GM19455 (cell line): ENCODE results near the gene APOL2.
"Not testable (repeated sequence)": the region's sequence is repeated elsewhere in the genome, so short reads cannot be mapped to it uniquely, and the experiment has no call there.

Source experiments
- ATAC-seq: cut with Tn5 transposase; IDR thresholded peaks from one replicate; pipeline ENCODE4 v1.9.1; 2021; ENCODE audit not compliant: unreplicated experiment

Gene APOL2

DNA sequence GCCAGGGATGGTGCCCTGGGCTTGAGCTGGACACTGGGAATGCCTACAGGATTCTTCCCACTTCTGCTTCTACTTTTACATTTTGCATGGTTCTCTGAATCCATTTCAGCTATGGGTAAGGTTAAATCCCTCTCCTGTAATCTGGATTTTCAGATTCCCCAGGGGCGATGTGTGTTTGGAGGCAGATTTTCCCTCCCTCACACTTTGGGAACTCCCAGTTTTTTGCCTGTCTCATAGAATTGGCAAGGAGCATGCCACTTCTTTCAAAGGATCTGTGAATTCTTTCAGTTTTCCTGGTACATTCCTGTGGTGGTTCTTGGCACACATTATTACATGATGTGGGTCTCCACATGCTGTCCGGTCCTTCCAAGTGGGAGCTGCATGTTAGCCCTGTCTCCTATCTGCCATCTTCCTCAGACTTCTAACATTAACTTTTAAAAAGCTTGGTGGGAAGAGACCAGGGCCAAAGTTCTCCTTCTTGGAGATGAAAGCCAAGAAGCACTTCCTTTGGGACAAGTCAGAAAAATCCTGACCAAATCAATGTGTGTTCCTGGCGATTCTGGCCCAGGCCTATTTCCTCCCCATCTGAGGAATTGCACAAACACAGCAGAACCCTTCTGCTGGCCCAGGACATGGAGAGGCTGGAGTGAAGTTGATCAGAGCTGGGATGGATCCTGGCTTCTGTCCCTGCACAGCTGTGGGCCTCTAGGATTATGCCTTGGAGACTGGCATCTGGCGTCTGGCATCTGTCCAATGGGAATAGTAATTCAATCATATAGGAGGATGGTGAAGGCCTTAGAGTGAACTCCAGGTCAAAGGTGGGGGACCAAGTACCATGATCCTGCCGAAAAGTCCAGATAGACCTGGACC, 5.4 kb upstream of the APOL2 start:
- no peak for ATAC-seq

DNA sequence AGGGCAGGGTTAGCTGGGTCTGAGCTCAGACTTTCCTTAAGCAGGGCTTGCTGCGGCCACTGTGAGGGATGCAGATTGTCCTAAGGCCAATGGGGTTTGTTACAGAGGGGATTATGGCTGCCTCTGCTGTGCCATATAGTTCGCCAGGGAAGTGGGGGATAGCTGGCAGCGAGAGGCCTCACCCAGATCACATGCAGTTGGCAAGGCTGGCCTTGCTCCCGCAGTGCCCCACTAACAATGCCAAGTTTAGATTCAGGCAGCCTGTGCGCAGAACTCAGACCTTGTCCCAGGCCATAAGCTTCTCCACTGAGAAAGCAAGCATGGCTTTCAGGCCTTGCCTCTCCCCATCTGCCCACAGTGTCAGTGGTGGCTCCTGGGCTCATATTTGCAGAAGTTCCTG, 4.7 kb upstream of the APOL2 start:
- ATAC-seq: no peak

DNA sequence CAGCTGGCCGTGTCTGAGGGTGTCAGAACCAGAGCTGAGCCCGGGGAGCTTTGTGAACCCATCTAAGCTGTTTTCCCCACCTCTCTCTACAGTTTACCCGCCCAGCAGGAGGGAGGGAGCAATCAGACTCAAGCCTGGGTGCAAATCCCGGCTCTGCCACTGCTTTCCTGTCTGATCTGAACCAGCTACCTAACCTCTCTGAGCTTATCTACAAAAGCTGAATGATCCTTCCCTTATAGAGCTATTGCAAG, 252 bp downstream of the APOL2 start:
- no peak for ATAC-seq

DNA sequence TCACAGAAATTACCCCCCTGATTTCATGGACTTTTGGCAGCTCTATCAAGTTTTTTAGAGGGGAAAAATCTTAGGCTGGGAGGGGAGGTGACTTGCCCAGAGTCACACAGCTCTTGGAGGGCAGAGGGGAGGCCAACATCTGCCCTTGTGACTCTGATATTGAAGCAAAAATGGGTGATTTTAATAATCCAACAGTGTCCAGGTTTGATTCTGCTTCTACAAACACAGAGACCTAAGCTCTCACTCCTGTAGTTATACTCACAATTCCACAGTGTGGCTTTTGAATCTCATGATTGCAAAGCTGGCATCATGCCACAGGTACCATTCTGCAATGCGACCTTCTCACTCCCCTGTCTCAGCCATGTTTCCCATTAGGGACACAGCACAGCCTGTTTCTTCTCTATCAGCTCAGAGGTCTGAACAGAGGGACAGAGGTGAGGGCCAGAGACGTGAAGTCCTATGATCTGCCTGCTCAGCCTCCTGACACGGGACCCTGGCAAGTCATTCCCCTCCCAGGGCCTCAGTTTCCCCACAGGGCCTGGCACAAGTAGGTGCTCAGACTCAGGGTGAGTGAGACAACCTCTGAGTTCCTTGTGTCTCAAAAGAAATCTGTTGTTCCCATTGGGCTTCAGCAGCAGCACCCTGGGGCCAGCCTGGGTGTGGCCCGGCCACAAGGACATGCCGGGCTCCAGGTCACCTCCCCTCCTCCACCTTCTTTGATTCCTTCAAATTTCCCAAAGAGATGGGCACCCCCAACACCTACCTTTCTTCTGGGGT, 766 bp downstream of the APOL2 start:
- no peak for ATAC-seq

DNA sequence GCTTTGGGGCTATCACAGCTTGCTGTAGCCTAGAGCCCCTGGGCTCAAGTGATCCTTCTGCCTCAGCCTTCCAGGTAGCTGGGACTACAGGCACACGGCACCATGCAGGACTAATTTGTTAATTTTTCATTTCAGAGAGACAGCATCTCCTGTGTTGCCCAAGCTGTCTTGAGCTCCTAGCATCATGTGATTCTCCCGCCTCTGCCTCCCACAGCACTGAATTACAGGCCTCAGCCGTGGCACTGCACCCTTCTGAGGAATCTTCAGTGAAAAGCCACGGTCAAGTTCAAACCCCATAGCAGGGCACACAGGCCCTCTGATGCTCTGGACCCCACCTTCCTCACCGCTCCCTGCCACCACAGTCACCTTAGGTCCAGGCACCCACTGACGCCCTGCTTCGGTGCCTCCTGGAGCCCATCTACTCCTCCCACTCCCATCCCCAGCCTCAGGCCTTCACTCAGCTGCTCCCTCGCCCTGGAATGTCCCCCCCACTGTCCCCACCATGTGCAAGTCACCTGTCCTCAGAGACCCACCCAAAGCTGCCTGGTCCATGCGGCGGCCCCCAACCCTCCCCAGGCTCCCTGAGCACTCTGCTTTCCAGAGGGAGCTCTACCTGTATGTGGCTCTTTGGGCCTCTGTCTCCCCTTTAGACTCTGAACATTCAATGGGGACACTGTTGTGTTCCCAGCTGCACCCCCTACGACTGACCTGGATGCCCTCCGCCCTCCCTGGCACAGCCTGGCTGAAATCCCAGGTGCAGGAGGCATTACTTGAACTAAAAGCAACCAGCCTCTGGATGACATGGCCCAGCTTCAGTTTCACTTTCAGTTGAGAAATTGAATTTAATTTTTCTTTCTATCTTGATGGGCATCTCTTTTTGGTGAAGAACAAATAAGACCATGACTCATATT, 1.6 kb downstream of the APOL2 start:
- ATAC-seq: no peak

DNA sequence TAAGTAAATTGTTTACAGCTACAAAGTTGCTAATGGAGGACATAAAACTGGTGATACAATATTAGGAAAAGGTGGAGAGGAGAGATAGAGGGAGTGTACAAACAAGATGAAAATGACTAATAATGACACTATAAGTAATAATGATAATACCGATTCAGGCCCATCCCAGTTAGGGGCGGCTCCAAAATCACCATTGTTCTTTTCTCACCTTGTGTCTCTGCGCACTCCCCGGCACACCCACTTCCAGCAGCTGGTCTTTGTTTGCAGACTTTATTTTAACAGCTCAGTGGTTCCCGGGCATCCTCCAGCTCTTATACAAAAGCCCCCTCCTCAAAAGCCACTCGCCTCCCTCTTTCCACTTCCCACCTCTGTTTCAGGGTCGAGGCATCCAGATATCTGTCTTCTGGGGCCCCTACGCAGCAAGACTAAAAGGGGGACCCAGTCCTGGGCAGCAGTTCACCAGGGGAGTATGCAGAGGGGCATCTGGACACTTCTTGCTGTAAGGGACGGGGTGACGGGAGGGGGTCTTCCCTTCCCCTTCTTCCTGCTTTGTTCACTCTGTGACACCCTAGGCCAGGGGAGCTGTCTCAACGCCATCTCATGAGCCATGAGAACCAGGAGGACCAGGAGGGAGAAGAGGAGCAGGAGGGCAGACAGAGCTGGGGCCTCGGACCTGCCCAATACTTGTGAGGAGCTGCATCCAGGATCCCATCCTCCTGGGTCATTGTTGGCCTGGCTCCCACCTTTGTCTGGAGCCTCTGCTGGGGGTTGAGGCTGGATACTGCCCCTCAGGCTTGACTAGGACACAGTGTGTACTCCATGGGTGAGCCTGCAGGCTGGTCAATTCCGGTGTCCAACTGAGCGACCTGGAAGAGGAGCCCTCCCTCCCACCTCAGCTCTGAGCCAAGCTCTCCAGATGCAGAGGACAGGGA, 2.7 kb downstream of the APOL2 start:
- no peak for ATAC-seq

DNA sequence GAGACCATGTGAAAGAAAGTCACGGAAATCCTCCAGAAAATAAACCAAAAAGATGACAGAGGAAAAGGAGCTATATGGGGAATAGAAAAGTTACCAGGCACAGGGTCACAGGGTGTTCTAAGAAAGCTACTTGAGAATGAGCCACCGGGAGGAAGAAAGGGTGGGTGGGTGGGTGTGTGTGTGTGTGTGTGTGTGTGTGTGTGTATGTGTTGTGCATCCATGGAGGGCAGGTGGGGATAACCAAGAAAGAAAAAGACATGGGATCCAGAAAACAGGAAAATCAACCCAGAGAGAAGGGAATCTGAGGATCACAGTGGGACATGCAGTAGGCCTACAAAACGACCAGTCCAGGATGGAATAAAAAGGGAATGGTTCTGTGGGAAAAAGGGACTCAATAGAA, 3.7 kb downstream of the APOL2 start:
- no peak for ATAC-seq

DNA sequence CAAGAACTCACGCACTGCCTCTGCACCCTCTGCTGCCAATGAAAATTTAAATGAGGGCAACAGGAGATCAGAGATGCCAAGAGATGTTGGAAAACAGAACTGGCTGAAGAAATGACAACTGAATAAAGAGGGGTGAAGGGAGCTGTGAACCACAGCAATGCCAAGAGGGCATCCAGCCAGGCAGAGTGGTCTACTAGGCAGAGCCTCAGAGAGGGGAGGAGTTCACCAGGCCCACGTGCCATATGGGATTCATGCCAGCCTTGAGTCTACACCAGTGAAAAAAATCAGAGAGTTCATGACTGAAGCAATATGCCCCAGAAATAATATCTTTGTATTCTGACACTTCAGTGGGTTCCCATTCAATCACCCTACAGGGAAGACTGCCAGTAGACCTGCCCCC, 4.4 kb downstream of the APOL2 start:
- no peak for ATAC-seq

DNA sequence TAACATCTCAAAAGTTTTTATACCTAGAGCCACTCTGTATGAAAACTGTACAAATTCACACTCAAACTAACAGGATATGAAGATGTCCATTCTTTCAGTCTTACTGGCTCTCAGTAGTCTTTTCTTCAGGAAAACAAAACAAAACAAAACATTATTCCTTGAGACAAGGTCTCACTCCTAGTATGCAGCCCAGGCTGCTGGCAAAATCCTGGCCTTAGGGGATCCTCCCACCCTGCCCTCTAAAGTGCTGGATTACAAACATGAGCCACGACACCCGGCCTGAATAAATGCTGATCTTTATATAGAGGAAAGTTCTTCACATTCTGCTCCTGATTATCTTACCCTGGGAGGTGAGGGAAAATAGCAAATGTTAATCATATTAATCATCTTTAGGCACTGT, 5.1 kb downstream of the APOL2 start:
- ATAC-seq: no peak

DNA sequence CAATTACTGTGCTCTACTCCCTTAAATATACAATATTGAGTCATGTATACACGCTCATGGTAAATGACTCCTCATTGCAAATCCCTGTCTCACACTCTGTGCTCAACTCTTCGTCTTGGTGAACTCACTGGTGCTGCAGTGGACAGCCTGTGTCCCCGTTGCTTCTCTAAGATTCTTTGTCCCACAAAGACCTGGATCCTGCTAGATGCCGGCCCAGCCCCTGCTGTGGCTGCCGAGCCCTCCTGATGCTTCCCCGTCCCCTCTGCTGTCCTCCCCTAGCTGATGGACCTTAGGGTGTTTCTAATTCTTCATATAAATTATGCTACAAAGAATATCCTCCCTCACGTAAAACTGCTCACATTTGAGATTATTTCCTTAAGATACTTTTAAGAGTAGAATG, 5.5 kb downstream of the APOL2 start:
- ATAC-seq: no peak

DNA sequence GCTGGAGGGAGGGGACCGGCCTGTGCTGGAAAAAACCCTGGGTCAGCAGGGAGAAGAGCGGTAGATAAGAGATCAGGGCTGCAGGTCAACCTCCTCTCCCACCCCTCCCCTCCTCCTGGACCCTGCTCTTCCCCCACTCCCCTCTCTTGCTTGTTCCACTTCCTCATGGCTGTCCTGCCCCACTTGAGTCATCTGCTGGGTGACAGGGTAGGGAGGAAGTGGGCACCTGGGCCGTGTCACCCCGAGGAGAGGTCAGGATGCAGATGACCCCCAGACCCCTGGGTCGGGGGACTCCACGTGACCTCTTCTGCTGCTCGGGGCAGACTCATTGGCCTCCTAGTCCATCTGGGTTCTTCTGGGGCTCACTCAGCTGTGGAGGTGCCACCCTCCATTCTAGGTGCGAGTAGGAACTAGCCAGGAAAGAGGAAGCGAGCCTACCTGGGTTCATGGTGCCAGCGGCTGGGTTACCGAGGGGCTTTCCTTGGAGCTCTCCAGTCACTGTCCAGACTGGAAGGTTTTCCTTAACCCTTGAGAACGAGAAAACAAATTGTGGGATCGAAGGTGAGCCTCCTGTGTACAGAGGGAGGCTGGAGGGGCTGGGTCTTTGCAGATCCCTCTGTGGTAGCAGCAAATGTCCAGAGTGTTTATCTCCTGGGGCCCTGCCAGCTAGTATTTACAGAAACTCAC, 6.5 kb downstream of the APOL2 start:
- no peak for ATAC-seq

DNA sequence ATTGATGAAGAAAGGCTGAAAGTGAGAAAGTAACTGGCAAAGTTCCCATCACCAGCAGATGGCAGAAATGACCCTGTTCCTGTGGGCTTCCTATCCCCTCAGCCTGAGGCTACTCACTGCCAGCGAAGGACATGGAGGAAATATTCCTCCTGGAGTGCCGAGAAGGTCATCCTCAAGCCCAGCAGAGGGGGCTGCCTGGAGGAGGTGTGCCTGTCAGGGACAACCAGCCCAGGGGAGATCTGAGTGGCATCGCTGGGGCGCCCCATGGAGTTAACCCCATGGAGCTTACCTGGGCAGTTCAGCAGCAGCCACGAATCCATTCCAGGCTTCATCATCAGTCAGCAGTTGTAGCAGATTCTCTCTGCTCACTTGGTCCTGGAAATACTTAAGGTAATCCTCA, 8.3 kb downstream of the APOL2 start:
- not testable (repeated sequence) for ATAC-seq

DNA sequence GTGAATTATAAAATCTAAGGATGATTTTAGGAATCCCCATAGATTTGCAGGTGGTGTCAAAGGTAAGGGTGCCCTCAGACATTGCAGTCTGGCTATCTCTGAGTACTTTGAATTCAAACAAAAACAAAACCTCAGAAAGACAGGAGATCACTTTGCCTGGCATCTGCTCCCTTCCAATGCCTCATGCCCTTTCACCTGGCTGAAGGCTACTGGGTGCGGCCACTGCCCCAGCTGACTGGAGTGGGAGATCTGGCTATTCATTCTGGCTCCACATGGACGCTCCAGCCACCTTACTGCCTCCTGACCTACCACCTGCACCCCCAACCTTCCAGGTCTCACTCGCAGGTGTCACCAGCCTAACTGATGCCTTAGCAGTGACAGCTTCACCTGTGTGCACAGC, 9.7 kb downstream of the APOL2 start:
- not testable (repeated sequence) for ATAC-seq

DNA sequence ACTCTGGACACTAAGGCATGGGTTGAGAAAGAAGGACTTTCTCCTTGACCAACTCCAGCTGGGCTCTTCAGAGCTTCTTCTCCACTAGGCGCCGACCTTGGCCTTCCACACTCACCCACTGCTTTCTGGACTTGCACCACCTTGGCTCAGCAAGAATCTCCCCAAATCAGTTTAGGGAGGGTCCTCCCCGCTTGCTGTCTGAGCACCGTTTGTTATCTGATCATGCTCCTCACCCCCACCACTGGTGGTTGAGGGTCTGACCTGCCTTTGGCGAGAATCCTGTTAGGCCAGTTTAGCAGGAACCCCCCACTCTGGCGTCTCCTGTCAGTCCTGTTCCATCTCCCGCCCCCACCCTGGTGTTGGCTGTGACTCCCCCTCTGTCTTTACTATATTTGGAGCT, 10.4 kb downstream of the APOL2 start:
- ATAC-seq: no peak

DNA sequence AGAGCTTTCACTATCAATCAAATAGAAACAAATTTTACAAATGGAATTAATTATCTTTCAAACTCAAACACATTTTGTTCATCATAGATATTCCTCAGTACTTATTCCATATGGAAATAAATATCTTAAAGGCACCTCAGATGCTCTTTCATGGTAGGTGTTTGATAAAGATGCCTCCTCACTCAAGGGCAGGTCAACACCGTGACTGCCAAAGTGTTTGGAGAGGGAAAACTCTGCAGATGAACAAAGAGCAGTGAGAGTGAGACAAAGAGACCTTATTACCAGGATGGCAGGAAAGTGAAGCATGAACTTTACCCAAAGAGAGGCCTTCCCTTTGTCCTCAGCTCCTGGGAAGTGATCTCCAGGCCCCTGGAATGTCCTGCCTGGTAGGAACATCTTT, 11.0 kb downstream of the APOL2 start:
- not testable (repeated sequence) for ATAC-seq

DNA sequence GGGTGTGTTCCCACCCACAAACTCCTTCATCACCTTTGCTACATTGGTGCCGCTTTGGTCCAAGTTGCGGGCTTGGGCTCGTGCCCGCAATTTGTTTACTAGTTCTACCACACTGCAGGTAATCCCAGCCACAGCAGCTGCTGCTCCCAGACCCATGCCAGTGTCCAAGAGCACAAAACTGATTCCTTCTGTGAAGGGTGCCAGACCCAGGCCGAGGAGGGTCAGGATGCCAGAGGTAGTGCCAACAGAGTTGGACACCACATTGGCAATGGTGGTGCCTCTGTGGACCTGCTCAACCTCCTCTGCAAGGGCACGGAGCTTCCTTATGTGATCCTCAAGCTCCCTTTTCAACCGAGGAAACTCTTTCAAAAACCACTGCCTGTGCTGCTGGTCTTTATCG, 11.5 kb downstream of the APOL2 start:
- ATAC-seq: no peak

DNA sequence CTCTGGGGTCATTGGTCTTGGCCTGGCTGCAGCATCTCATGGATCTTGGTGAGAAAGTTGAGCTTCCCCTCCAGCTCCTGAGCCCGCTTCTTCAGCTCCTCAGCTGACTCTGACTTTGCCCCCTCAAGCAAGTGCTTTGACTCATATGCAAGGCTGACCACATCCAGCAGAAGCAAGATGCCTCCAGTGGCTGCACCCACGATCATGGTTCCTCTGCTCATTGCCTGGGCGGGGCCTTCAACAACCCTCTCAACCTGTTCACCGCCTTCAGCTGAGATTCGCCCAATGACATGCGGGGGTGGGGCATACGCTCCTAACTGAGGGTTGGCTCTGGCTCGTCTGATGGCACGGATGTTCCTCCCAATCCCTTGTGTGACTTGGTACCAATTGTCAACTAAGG, 11.9 kb downstream of the APOL2 start:
- ATAC-seq: no peak

DNA sequence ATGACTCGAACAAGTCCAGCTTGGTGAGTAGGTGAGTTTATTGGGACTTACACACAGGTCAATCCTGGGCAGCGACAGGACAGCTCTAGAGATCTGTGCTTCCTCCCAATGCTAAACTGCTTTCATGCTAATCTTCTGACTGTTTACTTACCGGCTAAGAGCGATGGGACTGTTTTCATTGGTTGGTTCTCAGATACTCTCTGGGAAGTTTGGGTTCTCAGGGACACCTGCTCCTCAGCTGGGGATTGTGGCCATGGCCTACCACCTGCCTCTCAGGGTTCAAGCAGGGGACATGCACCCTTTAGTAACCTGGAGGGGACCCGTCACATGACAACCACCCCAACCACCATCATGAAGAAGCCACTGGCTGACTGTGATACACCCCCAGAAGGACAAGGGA, 13.1 kb downstream of the APOL2 start:
- no peak for ATAC-seq

DNA sequence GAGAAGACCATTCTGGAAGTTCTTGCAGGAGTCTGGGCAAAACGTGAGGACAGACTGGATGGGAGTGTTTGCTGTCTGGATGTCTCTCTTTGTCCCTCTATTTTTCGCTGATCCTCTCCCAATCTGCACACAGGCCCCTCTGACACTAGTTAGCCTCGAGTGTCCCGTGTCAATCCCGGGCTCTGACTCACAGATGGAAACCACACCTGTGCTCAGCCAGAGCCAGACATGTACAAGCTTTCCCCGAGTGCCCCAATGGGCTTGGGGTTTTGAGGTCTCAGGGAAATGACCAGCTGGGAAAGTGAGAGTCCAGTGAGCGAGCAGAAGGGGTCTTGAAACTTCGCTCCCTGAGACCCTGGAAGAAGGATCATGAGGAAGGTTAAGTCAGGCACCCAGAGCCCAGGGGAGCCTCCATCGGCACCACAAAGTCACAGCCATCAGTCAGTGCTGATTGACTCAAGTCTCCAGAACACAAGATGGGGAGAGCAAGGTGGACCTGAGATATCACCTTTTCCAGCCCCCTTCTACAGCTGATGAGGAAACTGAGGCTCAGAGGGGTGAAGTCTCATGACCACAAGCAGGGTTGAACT, 13.9 kb downstream of the APOL2 start:
- ATAC-seq: no peak

DNA sequence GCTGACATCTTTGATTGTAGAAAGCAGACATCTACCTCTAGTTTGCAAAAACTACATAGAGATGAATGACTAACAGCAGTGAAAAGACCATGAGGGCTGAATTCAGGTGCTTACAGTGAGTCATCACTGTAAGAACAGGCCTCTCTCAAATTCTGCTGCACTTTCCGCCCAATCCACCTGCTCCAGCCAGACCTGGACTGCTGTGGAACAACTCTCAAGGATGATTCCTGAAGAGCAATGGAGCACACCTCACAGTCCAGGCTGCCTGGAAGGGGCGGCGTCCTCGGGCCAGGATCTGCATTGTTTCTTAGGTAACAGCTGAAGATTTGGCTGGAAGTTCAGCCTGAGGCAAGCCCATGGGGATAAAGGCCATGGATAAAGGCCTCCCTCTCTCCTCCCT, 15.1 kb downstream of the APOL2 start:
- ATAC-seq: no peak
